HEK293 (cell line): ENCODE measurements around the gene SH2D7.

Experiments used
- CTCF ChIA-PET: fragments of 350-600 bp; formaldehyde crosslinking; extraction: SDS; loops from one replicate; lab custom pipeline; 2021; ENCODE audit warnings: antibody characterized with exemption; lab: Yijun Ruan, JAX
- POLR2A ChIA-PET: fragments of 300-600 bp; formaldehyde crosslinking; extraction: SDS; loops from one replicate; lab custom pipeline; 2020; ENCODE audit warnings: antibody characterized with exemption, inconsistent platforms; lab: Yijun Ruan, JAX
- H3K27ac ChIP-seq: fragments of 200-500 bp; sonication (Bioruptor generic); 2 replicates; pipeline ENCODE4 v1.5.1; 2014; ENCODE audit warnings: low read depth, low read length, control low read depth, inconsistent platforms; ENCODE audit errors: extremely low read depth
- H3K36me3 ChIP-seq, 2 experiments: fragments of 200-500 bp in 1 of 2; sonication (Bioruptor generic) in 1 of 2; 1 replicate in 1 of 2; 2 replicates in 1 of 2; pipeline ENCODE4 v1.5.1; 2014 to 2017; ENCODE audit warnings: inconsistent platforms in 2 of 2, low read length in 2 of 2; ENCODE audit not compliant: control insufficient read depth in 2 of 2, insufficient read depth in 1 of 2
- H3K4me1 ChIP-seq: fragments of 200-500 bp; sonication (Bioruptor generic); 2 replicates; pipeline ENCODE4 v1.5.1; 2014; ENCODE audit warnings: mild to moderate bottlenecking, low read length, inconsistent platforms; ENCODE audit not compliant: control insufficient read depth, insufficient read depth
- H3K4me3 ChIP-seq: 2 replicates; pipeline ENCODE4 v1.5.1; 2011; ENCODE audit warnings: low read depth, mild to moderate bottlenecking, control low read depth, low read length, moderate library complexity
- H3K9me3 ChIP-seq: fragments of 200-500 bp; sonication (Bioruptor generic); 2 replicates; pipeline ENCODE4 v1.5.1; 2014; ENCODE audit warnings: low read depth, low read length, inconsistent platforms; ENCODE audit not compliant: control insufficient read depth, insufficient read depth
- EGR2 ChIP-seq: fragments of 450-650 bp; formaldehyde crosslinking; IDR thresholded peaks from 2 replicates; pipeline ENCODE4 v1.5.1; 2016; ENCODE audit warnings: low read depth, missing biosample characterization, missing genetic modification characterization
- IKZF3 ChIP-seq: fragments of 450-650 bp; IDR thresholded peaks from 2 replicates; pipeline ENCODE4 v1.5.0; 2018; ENCODE audit warnings: missing biosample characterization, mild to moderate bottlenecking, missing genetic modification characterization, moderate library complexity
- KLF7 ChIP-seq: fragments of 450-650 bp; formaldehyde crosslinking; IDR thresholded peaks from 2 replicates; pipeline ENCODE4 v1.5.1; 2016; ENCODE audit warnings: missing biosample characterization, missing genetic modification characterization, borderline replicate concordance
- ZBTB26 ChIP-seq: fragments of 450-650 bp; formaldehyde crosslinking; optimal IDR thresholded peaks from 2 replicates; pipeline ENCODE3; 2016; ENCODE audit warnings: missing biosample characterization, mild to moderate bottlenecking, missing genetic modification characterization
- ZBTB48 ChIP-seq: fragments of 450-650 bp; formaldehyde crosslinking; IDR thresholded peaks from 2 replicates; pipeline ENCODE4 v1.5.1; 2016; ENCODE audit warnings: missing biosample characterization, missing genetic modification characterization
- ZEB2 ChIP-seq: fragments of 450-650 bp; formaldehyde crosslinking; IDR thresholded peaks from 2 replicates; pipeline ENCODE4 v1.5.1; 2016; ENCODE audit warnings: missing biosample characterization, missing genetic modification characterization
- ZNF18 ChIP-seq: fragments of 450-650 bp; formaldehyde crosslinking; IDR thresholded peaks from 2 replicates; pipeline ENCODE4 v1.5.1; 2016; ENCODE audit warnings: missing biosample characterization, missing genetic modification characterization
- ZNF202 ChIP-seq: fragments of 450-650 bp; formaldehyde crosslinking; IDR thresholded peaks from 2 replicates; pipeline ENCODE4 v1.5.1; 2016; ENCODE audit warnings: missing biosample characterization, missing genetic modification characterization, borderline replicate concordance
- ZNF280D ChIP-seq: fragments of 450-650 bp; formaldehyde crosslinking; IDR thresholded peaks from 2 replicates; pipeline ENCODE4 v1.5.1; 2016; ENCODE audit warnings: missing biosample characterization, missing genetic modification characterization
- ZNF341 ChIP-seq: fragments of 450-650 bp; formaldehyde crosslinking; IDR thresholded peaks from 2 replicates; pipeline ENCODE4; 2016; ENCODE audit warnings: low read depth, missing biosample characterization, missing genetic modification characterization
- ZNF37A ChIP-seq: fragments of 450-650 bp; IDR thresholded peaks from 2 replicates; pipeline ENCODE4 v1.5.1; 2018; ENCODE audit warnings: missing biosample characterization, missing genetic modification characterization
- ZNF530 ChIP-seq: fragments of 450-650 bp; formaldehyde crosslinking; IDR thresholded peaks from 2 replicates; pipeline ENCODE4 v1.5.1; 2016; ENCODE audit warnings: low read depth, missing biosample characterization, missing genetic modification characterization
- ZNF585B ChIP-seq: fragments of 450-650 bp; formaldehyde crosslinking; IDR thresholded peaks from 2 replicates; pipeline ENCODE4 v1.5.1; 2016; ENCODE audit warnings: missing biosample characterization, missing genetic modification characterization
- ZNF610 ChIP-seq: fragments of 450-650 bp; formaldehyde crosslinking; IDR thresholded peaks from 2 replicates; pipeline ENCODE4 v1.5.1; 2016; ENCODE audit warnings: missing biosample characterization, missing genetic modification characterization, borderline replicate concordance
- TF ChIP-seq, protein P1 (sequence below): fragments of 450-650 bp; formaldehyde crosslinking; IDR thresholded peaks from 2 replicates; pipeline ENCODE4 v1.5.1; 2017; ENCODE audit warnings: missing biosample characterization, missing genetic modification characterization
- TF ChIP-seq, protein P2 (sequence below): fragments of 450-650 bp; IDR thresholded peaks from 2 replicates; pipeline ENCODE4 v1.5.1; 2018; ENCODE audit warnings: missing biosample characterization, mild to moderate bottlenecking, missing genetic modification characterization
- TF ChIP-seq, protein P3 (sequence below): fragments of 450-650 bp; formaldehyde crosslinking; IDR thresholded peaks from 2 replicates; pipeline ENCODE4 v1.5.1; 2016; ENCODE audit warnings: missing biosample characterization, missing genetic modification characterization

Gene SH2D7

DNA sequence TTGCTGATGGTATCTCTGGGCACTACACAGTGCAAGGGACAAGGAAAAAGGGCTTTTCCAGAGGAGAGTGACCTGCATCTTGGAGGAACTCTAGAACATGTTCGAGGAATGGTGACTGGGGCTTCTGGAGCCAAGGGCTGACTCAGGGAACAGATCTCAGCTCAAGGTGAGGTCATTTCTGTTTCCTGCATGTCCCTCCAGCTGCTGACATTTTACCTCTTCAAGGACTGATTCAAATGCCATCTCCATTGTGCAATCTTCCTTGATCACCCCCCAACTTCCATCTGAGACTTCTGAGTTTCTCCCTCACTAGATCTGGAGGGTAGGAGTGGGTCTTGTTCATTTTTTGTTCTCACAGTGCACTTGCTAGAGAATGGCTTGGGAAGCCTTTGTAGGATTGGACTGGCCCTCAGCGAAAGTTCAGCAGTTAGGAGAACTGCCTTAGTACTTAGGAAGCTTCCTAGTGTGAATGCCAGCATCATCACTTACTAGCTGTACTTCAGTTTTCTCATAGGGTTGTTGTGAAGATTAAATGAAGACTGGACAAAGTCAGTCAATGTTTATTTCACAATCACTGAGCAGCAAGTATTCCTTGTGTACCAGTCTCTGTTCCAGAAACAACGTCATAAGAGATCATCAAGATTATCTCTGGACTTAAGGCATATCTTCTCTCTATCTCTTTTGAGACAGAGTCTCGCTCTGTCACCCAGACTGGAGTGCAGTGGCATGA, 54.2 kb downstream of the SH2D7 start:
- Histone ChIP-seq H3K36me3 (no peaks in the 10 kb centered on the region; a peak in 1 of 3 replicates), H3K4me3 (no peak overlapping the region), H3K27ac (no peak overlapping the region), H3K9me3 (no peaks in the 10 kb centered on the region)
- ChIA-PET CTCF (interaction anchor here (1.0 to 1.1 kb wide), 2 partner anchors 49 to 182 kb away, joined by 3 read pairs; no protein-coding TSS in a partner anchor), POLR2A (no interaction called here)
- TF ChIP-seq ZBTB48 (peak; percentile 35; the same call in 1 of the 2 replicates), ZBTB26 (tag by site-specific recombination) (no peak), ZEB2 (tag by site-specific recombination) (no peak), ZNF18 (tag by site-specific recombination) (no peak), ZNF202 (tag by site-specific recombination) (no peak), ZNF37A (tag by site-specific recombination) (no peak)
- TF ChIP-seq, protein P1, sequence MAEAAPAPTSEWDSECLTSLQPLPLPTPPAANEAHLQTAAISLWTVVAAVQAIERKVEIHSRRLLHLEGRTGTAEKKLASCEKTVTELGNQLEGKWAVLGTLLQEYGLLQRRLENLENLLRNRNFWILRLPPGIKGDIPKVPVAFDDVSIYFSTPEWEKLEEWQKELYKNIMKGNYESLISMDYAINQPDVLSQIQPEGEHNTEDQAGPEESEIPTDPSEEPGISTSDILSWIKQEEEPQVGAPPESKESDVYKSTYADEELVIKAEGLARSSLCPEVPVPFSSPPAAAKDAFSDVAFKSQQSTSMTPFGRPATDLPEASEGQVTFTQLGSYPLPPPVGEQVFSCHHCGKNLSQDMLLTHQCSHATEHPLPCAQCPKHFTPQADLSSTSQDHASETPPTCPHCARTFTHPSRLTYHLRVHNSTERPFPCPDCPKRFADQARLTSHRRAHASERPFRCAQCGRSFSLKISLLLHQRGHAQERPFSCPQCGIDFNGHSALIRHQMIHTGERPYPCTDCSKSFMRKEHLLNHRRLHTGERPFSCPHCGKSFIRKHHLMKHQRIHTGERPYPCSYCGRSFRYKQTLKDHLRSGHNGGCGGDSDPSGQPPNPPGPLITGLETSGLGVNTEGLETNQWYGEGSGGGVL (tag by site-specific recombination) = peak; percentile 16; the same call in 1 of the 2 replicates
- TF ChIP-seq, protein P2, sequence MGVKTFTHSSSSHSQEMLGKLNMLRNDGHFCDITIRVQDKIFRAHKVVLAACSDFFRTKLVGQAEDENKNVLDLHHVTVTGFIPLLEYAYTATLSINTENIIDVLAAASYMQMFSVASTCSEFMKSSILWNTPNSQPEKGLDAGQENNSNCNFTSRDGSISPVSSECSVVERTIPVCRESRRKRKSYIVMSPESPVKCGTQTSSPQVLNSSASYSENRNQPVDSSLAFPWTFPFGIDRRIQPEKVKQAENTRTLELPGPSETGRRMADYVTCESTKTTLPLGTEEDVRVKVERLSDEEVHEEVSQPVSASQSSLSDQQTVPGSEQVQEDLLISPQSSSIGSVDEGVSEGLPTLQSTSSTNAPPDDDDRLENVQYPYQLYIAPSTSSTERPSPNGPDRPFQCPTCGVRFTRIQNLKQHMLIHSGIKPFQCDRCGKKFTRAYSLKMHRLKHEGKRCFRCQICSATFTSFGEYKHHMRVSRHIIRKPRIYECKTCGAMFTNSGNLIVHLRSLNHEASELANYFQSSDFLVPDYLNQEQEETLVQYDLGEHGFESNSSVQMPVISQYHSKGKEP = no peak
- TF ChIP-seq, protein P3, sequence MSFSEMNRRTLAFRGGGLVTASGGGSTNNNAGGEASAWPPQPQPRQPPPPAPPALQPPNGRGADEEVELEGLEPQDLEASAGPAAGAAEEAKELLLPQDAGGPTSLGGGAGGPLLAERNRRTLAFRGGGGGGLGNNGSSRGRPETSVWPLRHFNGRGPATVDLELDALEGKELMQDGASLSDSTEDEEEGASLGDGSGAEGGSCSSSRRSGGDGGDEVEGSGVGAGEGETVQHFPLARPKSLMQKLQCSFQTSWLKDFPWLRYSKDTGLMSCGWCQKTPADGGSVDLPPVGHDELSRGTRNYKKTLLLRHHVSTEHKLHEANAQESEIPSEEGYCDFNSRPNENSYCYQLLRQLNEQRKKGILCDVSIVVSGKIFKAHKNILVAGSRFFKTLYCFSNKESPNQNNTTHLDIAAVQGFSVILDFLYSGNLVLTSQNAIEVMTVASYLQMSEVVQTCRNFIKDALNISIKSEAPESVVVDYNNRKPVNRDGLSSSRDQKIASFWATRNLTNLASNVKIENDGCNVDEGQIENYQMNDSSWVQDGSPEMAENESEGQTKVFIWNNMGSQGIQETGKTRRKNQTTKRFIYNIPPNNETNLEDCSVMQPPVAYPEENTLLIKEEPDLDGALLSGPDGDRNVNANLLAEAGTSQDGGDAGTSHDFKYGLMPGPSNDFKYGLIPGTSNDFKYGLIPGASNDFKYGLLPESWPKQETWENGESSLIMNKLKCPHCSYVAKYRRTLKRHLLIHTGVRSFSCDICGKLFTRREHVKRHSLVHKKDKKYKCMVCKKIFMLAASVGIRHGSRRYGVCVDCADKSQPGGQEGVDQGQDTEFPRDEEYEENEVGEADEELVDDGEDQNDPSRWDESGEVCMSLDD (tag by site-specific recombination) = no peak
- TF ChIP-seq, all 188 proteins: peak for 2
- H3K4me1 ChIP-seq = peaks cover 12% of the 10 kb centered on the region

GRCh38 chr15:78147566-78147965, 55.2 kb downstream of the SH2D7 start:
- no peaks in the 10 kb centered on the region; a peak in 1 of 3 replicates for H3K36me3 ChIP-seq
- ChIA-PET POLR2A (interaction anchor here (0.6 kb wide), 1 partner anchor 14 kb away, joined by 4 read pairs; no protein-coding TSS in a partner anchor), CTCF (interaction anchor here (1.1 to 1.9 kb wide), 3 partner anchors 9 to 17 kb away, joined by 3 to 7 read pairs (median 5); no protein-coding TSS in a partner anchor)
- no peaks in the 10 kb centered on the region for H3K9me3 ChIP-seq
- no peak overlapping the region for H3K4me3 ChIP-seq
- H3K27ac ChIP-seq = no peak overlapping the region
- H3K4me1 ChIP-seq = peaks cover 12% of the 10 kb centered on the region
- TF ChIP-seq EGR2 (tag by site-specific recombination) = no peak
- no peak for TF ChIP-seq ZNF530 (tag by site-specific recombination)
- TF ChIP-seq ZNF341 (tag by site-specific recombination) = peak; percentile 53
- no peak for TF ChIP-seq IKZF3
- no peak for TF ChIP-seq ZNF280D
- no peak for TF ChIP-seq ZNF585B (tag by site-specific recombination)
- no peak for TF ChIP-seq KLF7 (tag by site-specific recombination)
- TF ChIP-seq ZNF610 = no peak
- TF ChIP-seq, all 188 proteins: peak for 1
